Measurements from ENCODE around the gene TRAPPC5. TPM values are rescaled to one million over a fixed set of nuclear protein-coding genes. Genes with fewer than 3 reads are reported as not detected.

The TRAPPC5 gene
- total RNA-seq, 1 donor from 2014 or later = 19.6 TPM

DNA sequence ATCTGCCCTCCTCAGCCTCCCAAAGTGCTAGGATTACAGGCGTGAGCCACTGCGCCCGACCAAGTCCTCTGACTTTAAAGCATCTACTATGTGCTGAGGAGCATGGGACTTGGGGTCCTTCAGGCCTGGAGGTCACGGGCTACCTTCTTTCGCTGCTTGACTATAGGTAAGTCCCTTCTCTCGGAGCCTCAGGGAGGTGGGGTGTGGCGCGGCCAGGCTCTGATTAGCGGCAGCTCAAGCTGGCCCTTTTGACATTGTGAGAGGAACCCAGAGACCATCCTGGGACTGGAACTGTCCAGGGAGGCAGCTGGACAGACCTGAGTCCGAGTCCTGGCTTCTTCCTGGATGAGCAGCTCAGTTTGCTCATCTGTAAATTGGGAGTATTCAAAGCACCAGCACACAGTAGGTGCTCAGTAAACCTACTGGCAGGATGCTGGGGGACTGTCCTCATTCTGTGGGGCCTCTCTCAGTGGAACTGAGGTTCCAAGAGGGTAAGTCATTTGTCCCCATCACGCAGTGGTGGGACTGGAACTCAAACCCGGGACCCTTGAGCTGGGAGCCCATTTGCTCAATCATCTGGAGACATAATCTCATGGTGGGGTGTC lies 20.5 kb downstream of the TRAPPC5 start:
- no peak for DNase-seq

DNA sequence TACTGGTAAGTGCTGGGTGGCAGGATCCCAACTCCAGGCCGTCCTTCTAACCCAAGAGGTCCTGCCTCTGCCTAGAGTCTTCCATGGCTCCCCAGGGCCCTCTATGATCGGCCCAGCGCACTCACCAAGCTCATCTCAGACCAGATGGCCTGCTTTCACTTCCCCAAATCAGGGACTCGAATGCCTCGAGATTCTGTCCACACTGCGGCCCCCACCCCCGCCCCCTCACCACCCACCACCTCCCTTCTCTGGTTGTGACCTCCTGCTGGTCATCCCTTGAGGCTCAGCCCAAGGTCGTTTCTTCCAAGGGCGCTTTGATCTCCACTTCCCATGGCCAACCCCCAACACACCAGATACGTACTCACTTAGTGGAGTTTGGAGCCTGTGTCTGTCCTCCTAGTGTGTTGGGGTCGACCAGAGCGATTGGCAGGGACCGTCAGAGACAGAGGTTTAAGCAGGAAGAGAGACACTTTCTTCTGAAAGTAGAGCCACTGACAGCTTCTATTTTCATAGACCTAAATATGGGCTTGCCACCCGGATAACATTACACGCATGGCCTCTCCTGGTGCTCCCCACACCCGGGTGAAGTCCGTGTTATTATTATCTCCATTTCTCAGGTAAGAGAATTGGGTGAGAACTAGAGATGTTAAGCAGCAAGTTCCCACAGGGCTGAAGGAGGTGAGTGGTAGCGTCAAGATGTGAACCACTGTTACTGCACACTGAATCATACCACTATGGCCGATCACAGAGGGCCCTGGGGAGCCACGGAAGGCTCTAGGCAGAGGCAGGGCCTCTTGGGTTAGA lies 21.2 kb downstream of the TRAPPC5 start, which contains the start of gene FCER2:
FCER2 (minus strand) TSS at position 478 of the 804 bp plus-strand sequence. CDS start 2,371 bp downstream, outside the sequence.
- DNase-seq = no peak

DNA sequence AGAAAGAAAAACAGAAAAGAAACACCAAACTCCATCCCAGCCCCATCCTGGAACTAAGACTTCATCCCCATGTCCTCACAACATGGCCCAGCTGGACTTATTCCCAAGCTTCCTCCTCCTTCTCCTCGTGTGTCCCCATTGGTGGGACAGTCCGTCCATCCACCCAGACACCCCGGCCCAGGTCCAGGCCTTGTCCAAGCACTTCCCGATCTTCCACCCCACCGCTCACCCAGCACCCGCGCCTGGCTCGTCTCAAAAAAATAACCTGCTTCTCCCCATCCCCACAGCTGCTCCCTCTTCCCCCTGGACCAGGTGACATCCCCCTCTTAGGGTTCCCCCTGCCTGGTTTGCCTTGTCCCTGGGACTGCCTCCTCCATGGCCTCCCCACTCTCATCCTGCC lies 22.7 kb downstream of the TRAPPC5 start:
- DNase-seq = no peak

DNA sequence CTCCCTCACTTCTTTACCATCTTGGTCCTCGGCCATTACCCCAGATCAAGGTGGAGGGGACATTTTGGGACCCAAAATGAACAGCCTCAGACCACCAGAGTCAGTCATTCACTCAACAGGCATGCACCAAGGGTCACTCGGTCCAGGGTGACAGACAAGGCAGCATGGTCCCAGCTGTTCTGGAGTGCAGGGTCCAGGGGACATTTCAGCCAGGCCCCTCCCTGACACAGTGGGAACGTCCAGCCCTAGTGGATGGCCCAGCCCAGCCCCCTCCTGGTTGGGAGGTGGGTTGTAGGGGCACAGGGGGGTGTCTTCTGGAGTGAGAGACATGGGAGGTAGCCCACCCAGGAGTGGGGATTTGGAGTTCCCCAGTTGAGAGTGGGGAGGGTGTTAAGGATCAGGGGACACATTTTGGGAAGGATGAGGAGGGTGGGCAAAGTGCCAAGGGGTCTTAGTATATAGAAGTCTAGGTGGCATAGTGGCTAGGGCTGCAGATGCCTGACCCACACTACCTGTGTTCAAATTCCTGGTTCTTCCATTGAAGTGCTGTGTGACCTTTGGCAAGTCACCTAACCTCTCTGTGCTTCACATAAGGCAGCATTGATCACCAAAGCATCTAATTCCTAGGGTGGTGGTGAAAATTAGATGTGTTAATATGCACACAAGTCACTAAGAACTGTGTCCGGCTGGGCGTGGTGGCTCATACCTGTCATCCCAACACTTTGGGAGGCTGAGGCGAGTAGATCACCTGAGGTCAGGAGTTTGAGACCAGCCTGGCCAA lies 23.8 kb downstream of the TRAPPC5 start:
- DNase-seq = no peak

DNA sequence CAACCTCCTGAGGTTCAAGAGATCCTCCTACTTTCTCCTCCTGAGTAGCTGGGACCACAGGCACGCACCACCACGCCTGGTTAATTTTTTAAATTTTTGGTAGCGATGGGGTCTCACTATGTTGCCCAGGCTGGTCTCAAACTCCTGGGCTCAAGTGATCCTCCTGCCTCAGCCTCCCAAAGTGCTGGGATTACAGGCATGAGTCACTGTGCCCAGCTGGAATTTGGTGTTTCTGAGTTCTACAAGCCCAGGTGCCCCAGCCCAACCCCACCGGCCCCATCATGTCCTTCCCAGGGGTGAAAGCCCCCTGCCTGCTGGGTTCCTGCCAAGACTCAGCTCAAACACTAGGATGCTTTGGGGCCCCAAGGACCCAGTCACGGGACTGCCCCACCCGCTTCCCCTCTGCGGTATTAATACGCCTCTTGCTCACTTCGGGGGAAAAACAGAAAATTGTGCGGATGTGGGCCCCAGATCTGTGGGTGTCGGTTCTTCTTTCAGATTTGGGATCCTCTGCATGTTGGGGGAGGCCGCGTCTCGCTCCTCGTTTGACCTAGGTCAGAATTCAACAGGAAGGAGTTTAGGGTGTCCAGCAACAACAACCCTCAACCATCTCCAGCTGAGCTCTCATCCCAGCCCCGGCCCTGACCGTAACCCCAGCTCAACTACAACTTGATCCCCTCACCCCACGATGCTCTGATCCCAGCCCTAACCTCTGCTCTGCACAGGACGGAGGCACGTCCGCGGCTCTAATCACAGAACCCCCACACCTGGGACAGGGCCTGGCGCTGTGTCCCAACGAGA lies 25.0 kb downstream of the TRAPPC5 start:
- DNase-seq = no peak

DNA sequence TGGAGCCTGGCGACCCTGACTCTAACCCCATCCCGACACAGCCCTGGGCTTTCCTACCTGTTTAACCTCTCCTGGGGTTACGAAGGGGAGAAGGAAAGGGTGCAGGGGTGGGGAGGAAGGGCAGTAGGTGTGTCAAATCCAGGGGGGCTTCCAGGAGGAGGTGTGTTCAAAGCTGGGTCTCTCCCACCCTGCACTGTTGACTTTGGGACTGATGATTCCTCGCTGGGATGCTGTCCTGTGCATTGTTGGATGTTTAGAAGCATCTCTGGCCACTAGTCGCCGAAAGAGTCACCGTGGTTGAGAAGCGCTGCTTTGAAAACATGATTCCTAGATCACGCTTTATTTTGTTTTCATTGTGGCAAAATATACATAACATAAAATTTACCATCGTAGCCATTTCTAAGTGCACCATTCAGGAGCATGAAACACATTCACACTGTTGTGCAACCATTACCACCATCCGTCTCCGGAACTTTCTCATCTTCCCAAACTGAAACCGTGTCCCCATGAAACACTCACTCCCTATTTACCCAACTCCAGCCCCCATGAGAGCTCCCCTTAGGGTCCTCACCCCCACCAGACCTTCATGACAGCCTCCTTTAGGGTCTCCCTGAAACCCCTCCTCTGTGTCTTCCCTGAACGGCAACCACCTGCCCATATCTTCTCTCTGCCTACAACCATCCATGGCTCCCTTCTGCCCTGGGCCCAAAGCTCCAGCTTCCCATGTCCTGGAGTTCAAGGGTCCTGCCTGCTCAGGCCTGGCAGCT lies 25.7 kb downstream of the TRAPPC5 start:
- DNase-seq = no peak

DNA sequence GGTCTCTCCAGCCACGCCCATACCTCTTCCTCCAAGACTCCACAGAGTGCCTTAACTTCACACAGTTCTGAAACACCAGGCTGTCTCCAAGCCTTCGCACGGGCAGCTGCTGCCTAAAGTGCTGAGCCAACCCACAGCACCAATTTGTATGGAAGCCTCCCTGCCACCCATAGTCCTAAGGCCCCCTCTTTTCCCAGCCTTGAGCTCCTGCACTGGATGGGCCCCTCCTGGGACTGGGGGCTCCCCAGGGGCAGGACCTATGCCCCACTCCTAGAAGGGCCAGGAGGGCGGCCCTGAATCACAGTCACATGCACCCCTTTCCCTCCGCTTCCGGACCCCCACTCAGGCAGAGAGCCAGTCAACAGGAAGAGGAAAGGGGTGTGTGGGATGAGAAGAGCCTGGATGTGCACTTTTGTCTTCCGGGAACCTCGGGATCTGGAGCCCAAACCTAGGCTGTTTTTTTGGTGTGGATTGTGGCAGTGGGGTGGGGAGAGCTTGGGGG lies 26.4 kb downstream of the TRAPPC5 start:
- no peak for DNase-seq

DNA sequence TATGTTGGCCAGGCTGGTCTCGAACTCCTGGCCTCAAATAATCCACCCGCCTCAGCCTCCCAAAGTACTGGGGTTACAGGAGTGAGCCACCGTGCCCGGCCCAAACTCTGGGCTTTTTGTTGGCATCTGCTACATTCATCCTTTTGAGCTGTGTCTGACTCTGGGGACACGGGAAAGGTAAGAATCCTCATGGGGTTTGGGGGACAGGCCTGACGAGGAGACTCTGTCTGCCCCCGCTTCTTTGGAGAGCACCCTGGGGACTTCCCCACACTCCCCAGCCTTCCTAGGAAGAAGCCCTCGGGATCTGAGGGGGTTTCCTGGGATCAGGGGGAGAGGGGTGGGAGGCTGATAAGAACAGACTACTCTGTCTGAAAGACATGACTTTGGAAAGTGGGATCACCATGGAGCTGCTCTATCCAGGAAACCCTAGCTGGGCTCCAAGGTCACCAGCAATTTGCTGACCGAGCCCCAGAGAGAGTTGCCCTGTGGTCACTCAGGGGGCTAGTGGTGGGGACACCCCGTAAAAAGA lies 29.4 kb downstream of the TRAPPC5 start:
- DNase-seq = no peak

DNA sequence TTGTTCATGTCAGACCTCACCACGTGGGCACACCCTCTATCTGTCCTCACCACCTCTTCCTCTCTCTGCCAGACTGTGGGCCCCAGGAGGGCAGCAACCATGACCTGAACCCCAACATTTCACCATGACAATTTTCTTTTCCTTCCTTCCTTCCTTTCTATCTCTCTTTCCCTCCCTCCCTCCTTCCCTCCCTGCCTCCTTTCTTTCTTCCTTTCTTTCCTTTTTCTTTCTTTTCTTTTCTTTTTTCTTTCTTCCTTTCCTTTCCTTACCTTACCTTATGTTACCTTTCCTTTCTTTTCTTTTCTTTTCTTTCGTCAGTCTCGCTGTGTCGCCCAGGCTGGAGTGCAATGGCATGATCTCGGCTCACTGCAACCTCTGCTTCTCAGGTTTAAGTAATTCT lies 30.0 kb downstream of the TRAPPC5 start:
- DNase-seq = no peak

DNA sequence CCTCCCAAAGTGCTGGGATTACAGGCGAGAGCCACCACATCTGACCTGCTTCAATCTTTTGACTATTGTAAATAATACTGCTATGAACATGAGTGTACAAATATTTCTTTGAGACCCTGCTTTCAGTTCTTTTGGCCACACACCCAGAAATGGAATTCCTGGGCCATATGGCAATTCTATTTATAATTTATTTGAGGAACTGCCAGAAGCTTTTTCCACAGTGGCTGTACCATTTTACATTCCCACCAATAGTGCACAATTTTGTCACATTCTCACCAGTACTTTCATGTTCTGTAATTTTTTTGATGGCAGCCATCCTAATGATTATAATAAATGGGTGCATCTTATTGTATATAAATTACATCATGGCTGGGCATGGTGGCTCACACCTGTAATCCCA lies 35.0 kb downstream of the TRAPPC5 start:
- no peak for DNase-seq

DNA sequence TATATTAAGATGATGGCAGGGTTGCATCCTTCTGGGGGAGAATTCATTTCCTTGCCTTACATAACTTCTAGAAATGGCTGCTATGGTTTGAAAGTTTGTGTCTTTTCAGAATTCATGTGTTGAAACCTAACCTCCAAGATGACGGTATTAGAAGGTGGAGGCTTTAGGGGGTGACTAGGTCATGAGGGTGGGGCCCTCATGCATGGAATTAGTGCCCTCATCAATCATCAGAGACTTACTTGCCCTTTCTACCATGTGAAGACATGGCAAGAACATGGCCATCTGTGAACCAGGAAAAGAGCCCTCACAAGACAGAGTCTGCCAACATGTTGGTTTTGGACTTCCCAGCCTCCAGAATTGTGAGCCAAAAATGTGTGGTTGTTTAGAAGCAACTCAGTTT lies 36.1 kb downstream of the TRAPPC5 start:
- no peak for DNase-seq

DNA sequence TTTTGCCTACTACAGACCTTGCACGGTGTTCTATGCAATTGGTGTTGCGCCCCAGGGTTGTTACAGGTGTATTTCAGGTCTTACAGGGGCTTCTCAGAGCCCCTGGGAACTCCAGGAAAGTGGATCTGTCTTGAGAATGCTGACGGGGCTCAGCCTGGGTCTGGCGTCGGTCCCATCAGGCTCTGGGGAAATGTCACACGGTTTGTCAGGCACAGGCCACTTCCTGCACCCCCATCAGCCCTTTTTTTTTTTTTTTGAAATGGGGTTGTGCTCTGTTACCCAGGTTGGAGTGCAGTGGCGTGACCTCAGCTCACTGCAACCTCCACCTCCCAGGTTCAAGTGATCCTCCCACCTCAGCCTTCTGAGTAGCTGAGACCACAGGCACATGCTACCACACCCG lies 38.0 kb downstream of the TRAPPC5 start:
- DNase-seq = no peak

DNA sequence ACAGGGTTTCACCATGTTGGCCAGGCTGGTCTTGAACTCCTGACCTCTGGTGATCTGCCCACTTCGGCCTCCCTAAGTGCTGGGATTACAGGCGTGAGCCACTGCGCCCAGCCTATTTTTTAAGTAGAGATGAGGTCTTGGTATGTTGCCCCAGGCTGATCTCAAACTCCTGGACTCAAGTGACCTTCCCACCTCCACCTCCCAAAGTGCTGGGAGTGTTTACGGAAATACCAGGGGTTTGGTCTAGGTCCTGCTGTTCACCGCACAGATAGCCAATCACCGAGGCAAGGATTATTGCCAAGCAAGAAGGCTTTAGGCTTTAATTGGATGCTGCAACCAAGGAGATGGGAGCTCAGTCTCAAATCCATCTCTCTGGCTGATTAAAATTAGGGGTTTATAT lies 39.7 kb downstream of the TRAPPC5 start:
- no peak for DNase-seq

DNA sequence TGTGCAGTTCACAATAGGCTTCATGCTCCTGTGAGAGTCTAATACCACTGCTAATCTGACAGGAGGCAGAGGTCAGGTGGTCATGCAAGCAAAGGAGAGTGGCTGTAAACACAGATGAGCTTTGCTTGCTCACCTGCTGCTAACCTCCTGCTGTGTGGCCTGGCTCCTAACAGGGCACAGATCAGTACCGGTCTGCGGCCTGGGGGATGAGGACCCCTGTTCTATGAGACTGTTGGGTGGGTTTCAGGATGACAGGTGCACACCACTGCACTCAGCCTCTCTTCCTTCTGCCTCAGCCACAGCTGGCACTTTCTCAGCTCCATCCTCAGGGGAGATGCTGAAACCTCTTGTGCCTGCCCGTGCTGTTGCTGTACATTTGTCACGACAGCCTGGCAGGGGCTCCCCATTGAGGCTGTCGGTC lies 41.6 kb downstream of the TRAPPC5 start:
- DNase-seq = no peak

DNA sequence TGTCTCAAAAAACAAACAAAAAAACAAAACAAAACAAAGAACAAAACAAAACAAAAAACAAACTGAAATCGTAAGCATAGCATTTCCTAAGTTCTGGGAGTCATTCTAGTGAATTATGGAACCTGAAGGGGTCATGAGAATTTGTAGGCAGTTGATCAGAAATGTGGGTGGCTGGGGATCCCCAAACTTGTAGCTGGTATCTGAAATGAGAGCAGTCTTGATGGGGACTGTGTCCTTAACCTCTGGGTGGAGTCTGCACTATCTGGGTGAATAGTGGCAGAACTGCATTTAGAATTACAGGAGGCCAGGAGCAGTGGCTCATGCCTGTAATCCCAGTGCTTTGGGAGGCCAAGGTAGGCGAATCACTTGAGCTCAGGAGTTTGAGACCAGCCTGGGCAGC lies 45.2 kb downstream of the TRAPPC5 start:
- DNase-seq = no peak

DNA sequence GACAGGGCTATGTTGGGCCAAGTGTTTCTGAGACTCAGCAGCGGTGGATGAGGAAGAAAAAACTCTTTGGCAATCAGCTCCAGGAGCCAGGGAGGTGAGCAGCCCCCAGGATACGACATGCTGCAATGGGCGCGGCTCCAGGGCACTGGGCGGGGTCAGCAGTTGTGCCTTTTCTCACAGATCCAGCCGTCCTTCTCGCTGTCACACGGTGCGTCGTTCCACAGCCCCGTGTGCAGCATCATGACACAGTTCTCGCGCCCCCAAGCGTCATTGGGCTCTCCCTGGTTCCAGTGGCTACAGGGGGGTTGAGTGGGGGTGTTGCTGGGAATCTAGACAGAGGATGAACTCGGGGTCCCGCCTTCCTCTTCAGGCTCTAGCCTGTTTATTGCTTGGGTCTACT lies 48.6 kb downstream of the TRAPPC5 start:
- no peak for DNase-seq

DNA sequence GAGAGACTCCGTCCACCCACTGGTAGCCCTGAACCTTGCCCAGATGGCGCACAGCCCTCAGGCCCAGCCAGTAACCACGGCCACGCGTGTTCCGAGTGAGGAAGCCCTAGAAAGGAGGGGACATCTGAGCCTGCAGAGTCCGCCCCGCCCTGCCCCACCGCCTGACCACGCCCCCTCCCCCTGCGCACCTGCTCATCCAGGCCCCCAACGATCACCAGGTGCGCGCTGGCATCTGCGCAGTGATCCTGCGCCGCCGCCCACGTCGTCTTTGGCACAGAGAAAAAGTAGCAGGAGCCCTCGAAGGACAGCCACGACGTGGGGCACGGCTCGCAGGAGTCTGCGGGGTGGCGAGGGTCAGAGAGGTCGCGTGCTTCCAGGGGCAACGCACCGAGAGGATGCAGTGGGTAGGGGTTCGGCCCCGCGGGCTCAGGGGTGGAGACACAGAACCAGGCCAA lies 49.2 kb downstream of the TRAPPC5 start:
- DNase-seq = no peak

DNA sequence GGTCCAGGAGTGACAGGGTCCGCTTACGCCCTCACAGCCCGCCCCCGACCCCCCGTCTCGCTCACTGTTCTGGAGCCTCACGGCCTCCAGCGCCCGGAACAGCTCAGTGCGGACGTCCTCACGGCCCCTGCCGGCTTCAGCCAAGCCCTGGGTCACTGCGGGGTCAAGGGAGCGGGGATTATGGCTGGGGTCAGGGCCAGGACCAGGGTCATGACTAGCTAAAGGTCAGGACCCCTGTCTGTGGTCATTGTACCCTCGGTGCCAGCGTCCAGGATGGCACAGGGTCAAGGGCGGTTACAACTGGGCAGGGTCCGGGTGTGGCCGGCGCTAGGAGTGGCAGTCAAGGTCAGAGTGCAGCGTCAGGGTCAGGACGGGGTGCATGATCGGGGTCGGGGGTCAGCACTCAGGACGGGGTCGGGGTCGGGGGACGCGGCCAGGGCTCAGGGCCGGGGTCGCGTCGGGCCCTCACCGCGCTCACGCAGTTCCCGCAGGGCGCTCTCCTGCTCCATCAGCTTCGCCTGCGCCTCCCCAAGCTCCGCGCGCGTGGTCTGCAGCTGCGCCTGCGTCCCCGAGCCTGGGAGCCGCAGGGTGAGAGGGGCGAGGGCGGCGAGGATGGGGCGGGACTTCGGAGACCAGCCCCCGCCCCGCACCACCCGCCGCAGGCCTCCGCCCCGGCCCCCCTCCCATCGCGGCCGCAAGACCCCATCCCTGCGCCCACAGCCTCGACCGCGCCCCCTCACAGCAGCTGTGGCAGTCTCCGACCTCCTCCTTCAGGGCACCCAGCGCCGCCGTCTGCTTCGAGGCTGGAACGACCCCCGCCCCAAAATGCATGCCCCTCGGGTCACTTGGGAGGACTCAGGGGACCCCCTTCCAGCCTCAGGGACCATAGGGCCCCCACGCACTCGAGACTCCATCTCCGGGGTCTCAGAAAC lies 49.9 kb downstream of the TRAPPC5 start:
- DNase-seq = no peak

DNA sequence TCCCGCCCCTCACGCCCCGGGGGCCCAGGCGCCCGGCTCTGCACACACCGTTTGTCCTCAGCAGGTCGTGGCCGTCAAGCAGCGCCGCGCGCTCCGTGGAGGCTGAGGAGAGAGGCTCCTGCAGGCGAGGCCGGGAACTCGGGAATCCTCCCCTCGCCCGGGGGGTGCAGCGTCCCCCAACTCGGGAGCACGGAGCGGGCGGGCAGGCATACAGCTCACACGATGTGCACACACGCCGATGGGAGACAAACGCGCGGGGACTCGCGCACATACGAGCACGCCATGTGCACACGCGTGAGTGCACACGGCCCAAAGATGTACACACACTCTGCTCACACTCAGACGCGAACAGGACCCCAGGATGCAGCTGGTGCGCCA lies 50.6 kb downstream of the TRAPPC5 start:
- DNase-seq = no peak

DNA sequence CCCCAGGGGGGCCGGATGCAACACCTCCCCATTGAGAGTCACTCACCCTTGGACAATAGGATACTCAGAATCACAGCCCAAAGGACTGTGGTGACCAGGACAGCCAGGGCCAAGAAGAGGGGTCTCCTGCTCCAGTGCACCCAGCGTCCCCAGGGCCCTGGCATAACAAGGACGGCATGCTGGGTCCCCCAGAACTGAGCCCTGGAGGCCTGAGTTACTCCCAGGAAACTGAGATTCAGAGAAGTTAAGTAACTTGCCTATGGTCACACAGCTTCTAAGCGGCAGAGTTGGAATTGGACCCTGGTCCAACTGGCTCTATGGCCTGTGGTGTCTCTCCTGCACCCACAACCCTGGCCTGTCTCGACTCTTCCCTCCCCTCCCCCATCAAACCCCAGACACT lies 51.0 kb downstream of the TRAPPC5 start:
- DNase-seq = no peak
